NCI-H1417 (cell line): ENCODE results near the gene SPATS2.

Experiments
- DNase-seq, 3 experiments: peaks; one replicate each; lab custom pipeline; 2025; lab: John Stamatoyannopoulos, UW

Gene SPATS2

DNA sequence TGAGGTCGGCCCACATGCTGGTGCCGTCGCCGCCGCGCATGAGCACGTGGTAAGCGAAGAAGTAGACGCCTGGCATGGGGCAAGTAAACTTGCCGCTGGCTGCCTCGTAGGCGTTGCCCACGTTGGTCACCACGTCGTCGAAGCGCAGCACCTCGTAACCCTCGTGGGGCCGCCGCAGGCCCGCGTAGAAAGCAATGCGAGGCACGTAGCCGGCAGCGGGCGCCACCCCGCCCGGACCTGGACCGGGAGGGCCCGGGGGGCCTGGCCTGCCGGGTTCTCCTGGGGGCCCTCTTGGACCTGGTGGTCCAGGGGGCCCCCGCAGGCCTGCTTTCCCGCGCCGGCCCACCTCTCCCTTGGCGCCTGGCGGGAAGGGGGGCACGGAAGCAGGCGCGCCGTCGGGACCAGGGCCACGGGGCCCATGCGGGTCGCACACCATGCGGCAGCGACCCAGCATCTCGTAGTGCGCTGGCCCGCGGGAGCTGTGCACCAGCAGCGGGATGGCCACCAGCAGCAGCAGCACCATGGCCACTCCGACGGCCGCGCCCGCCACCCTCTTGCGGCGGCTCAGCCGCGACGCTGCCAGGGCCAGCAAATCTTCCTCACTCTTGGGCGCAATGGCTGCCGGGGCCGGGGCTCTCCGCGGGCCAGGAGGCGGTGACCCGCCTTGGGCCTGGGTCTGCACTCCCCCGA is 31.2 kb upstream of the SPATS2 start:
- DNase-seq: no peak

DNA sequence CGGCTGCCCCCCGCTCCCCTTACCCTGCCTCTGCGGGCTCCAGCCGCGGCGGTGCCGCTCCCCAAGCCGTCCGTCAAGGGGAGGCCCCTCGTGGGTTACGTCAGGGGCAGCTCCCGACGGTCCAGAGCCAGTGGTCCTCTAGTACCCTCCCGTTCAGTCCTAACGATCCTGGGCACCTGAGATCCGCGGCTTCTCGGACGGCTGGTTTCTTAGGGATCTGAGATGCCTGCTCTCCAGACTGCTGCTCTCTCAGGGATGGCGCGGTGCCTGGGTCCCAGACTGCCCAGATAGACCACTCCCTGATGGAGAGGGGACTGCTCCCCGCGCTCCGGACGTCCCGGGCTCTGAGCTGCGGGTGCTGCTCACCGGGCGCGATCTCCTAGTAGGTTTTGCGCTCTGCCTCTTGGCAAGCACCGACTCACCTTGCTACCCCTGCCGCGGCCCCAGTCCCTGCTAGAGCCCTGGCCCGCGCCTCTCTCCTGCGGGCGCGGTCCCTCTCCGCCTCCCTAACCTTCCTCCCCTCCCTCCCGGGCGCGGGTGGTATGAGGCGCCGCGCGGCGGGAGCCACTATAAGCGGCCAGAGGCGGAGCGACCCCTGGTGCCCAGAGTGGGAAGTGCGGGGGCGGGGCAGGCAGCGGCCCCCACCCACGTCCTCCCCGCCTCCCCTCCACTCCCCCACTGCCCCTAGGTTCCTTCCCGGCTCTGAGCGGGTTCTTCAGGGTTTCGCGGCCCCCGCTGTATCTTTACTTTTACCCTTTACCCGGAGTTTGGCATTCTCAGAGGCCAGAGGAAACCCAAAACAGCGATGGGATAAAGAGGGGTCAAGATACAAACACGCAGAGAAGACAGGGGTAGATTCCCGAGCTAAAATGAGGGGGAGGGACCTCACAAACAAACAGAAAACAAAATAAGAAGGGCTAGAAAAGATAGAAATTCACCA is 30.3 kb upstream of the SPATS2 start, which contains the start of gene C1QL4:
C1QL4 (minus strand) TSS at position 544 of the 940 bp plus-strand sequence. CDS start 711 bp downstream, outside the sequence.
- DNase-seq: peak; percentile 76 to 92 (median 80)

DNA sequence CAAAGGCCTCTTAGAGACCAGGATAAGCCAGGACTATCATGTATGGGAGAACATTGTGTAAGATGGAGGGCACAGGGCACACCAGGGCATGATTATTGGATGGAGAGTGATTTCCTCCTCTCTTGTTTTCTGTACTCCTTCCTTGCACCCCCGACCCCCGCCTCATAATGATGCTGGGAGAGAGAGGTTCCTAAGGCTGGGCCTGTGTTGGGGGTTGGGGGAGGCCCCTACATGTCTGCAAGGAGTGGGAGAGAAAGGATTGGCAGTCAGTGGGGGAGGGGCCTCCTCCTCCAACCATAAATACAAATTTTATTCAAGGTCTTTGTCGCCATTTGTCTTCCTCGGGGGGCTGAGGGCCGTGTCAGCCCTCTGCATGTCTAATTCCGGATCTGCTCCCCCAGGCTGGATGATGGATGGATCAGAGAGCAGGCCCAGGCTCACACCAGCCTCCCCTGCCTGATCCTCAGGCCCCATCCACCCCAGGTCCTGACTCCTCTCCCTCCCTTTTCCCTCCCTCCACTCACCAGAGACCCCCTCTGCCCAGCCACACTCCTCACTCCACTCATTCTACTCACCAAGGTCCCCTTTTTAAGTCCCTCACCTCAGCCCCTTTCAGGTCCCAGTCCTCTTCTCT is 28.3 kb upstream of the SPATS2 start:
- no peak for DNase-seq

DNA sequence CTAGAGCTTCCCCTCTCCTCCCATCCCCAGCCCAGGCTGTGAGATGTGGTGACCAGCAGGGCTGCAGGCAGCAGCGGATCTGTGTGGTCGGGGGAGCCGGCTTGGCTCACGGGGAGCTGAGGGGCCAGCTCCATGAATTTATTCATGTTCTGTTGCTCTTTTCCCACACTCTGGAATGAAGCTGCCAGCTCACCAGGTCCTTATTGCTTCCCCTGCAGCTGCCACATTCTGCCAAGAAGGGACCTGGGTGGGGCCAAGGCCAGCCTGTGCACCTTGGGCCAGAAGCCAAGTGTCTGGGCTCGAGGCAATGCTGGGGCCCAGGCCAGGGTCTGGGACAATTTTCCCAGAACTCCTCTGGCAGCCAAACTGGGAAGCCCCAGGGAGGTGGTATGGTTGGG is 27.8 kb upstream of the SPATS2 start:
- no peak for DNase-seq

DNA sequence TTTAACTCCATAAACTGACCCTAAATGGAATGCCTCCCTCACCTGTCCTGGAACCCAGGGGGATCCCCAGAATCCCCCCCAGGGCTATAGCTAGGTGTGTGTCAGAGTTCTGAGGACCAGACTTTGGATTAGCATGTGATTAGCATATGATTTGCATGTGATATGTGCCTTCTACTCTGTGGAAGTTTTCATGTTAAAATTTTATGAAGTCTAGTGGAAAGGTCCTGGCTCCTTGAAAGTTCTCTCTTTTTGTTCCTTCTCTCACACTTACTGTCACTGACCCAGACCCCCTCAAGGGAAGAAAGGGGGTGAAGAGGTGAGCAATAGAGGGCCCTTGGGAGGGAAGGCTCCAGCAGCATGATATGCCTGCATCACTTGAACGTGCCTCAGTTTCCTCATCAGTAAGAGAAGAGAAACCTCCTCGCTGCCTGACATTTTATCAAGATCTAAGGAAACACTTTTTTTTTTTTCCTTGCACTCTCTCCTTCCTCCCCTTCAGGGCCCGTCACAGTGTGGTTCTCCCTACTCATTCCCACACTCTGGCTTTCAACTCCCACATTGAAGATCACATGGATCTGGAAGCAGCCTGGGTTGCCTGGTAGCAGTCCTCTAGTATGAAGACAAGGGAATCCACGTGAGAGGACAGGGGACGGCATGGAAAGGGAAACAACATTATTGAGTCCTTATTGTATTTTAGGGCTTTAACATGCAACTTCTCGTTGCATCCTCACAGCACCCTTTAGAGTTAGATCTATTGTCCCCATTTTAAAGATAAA is 27.0 kb upstream of the SPATS2 start:
- DNase-seq: no peak

DNA sequence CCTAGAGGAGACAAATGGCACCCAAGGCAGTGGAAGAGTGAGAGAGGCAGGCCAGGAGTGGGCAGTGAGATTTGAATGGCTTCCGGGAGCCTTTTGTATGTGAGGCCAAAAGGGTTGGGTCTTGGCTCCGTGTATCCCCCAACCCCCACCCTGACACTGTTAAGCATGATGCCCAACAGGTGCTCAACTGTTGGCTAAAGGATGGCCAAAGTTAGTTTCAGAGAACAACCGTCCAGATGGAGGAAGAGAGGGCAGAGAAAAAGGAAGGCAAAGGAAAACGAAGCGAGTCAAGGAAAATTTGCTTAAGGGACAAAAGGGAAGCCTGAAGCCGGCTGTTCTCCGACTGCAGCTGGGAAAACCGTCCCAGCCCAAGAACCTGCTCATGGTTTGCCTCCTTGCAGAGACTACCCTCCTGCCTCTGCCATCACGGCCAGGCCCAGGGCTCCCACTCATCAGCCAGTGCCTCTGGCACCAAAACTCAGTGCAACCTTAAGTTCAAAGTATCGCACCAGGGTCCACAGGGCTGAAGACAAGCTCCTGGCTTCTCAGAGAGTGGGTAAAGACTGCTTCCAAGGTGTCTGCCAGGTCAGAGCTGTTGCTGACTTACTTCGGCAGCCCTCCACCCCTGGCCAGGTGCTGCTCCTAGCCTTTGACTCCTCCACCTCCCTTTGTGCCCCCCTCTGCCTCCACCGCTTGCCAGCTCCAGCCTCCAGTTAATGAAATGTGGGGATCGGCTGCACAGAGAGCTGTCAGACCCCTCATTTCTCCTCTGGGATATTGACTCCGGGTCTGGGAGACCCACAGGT is 26.1 kb upstream of the SPATS2 start:
- no peak for DNase-seq

DNA sequence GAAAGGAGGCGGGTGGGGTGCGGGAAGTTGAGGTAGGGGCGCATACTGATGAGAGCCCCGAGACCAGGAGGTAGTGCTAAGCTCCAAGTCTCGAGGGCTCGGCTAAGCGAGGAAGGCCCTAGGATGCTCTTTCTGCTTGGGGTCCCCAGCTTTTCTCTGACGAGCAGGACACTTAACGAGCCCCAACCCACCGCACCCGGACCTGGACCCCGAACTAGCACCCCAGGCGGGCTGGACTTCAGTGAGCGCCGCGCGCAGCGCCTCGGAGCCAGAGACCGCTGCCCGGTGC is 25.5 kb upstream of the SPATS2 start:
- no peak for DNase-seq

DNA sequence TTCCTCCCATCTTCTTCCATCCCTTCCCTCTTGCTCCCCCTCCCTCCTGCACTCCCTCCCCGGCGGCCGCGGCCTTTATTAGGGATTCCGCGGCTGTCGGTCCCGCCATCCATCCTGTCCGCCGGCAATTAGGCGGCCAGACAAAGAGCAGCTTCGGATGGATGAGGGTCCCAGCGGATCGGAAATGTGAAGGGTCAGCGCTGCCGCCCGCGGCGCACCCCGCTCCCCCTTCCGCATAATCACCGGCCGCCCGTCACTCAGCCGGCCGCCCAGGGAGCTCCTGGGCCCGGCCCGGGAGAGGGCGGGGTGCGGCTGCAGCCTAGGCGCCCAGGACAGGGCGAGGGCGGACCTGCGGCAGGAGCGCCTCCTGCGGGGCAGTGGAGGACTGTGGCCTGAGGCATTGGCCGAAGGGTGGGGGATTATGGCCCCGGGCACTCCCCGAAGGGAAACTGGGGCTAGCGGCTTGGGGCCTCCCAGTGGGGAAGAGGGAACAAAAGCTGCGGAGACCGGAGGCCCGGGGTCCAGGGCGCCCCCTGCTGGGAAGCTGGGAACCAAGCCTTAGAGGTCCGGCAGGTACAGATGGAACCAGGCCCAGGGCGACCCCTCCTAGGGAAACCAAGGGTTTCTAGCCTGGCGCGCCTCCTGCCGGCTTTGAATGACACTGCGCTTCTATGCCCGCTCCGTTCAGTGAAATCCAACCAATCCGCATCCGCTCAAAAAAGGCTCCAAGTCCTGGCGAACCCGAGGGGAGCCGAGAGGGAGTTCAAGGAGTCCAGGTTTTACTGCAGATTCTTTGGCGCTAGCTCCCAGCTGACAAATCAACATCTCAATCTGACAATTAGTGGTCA is 25.0 kb upstream of the SPATS2 start:
- peak; percentile 70 to 99 (median 87) for DNase-seq

DNA sequence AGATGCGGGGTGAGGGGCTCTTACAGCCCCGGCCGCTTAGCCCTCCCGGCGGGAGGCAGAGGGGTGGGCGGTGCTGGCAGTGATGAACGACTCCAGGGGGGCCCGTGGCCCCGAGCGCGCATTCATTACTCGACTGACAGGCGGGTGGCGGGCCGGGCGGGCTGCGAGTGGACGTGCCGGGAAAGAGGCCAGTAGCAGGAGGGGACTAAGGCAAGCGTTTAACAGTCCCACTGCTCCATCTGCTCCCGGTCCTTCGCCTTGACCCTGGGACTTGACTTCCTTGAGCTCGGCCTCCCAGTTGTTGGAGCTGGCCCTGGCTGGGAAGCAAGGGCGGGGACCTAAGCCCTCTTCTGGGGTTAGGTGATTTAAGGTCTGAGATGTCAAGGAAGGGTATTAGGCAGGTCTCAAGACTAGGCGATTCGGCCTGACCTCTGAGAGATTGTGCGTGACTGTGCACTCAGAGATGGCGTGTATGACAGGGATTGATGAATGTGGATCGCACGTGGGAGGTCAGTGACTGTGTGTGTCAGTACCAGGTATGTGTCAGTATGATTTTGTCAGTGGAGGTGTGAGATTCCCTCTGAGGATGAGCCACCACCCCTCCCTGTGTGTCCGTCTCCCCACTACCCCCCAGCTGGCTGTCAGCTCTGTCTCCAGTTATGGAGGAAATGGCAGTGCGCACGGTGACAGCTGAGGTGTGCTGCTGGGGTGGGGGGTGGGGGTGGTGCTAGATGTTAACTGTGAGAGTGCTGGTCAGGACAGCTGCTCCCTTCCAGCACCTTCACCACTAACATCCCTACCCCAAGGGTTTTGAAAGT is 24.1 kb upstream of the SPATS2 start:
- peak; percentile 54 to 63 (median 55) for DNase-seq

DNA sequence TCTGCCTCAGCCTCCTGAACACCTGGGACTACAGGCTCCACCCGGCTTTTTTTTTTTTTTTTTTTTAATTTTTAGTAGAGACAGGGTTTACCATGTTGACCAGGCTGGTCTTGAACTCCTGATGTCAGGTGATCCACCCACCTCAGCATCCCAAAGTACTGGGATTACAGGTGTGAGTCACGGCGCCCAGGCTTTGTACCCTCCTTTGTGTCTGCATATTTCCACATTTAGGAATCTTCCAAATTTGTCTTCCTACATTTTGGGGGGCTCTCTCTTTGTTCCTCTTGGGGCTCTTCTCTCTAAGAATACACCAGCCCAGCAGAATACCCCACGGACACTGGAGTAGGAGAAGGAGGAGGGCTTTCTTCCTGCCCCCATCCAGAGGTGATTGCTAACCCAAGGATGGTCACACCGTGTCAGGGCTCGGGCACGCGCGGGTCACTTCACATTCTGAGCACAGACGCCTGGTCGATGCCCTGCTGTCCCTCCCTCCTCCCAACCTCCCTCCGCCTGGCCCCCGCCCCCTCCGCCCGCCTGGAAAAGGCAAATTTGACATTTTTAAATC is 22.7 kb upstream of the SPATS2 start:
- DNase-seq: peak in 1 of 3 experiments; percentile 44

DNA sequence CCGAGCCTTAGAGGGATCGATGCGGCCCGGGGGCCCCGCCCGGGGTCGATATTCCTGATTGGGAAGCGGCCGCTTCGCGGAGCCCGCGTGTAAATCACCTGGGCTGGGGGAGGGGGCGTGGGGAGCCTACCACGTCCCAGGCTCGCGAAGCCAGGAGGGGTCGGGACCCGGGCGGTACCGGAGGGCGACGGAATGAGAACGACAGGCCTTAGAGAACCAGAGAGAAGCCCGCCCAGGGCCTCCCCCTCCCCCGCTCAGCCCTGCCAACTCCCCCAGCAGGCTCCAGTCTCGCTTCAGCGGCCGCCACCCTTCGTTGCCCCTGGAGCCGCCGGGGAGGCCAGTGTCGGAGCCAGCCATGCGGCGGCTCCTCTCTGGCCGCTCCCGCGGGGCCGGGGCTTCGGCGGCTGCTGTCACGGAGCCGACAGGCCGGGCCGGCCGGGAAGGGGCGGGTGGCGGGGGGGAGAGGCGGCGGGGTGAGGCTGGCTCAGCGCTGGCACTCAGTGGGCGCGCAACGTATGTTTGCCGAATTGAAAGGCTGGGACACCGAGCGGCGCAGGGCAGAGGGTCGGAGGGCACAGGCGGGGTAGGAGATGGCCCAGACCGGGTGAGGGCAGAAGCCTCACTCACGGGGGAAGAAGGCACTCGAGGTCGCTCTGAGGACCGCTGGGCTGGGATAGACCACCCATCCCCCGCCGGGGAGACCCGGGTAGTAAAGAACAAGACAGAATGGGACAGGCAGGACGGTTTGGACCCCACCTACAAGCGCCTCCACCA is 22.0 kb upstream of the SPATS2 start:
- peak; percentile 68 to 74 (median 74) for DNase-seq

DNA sequence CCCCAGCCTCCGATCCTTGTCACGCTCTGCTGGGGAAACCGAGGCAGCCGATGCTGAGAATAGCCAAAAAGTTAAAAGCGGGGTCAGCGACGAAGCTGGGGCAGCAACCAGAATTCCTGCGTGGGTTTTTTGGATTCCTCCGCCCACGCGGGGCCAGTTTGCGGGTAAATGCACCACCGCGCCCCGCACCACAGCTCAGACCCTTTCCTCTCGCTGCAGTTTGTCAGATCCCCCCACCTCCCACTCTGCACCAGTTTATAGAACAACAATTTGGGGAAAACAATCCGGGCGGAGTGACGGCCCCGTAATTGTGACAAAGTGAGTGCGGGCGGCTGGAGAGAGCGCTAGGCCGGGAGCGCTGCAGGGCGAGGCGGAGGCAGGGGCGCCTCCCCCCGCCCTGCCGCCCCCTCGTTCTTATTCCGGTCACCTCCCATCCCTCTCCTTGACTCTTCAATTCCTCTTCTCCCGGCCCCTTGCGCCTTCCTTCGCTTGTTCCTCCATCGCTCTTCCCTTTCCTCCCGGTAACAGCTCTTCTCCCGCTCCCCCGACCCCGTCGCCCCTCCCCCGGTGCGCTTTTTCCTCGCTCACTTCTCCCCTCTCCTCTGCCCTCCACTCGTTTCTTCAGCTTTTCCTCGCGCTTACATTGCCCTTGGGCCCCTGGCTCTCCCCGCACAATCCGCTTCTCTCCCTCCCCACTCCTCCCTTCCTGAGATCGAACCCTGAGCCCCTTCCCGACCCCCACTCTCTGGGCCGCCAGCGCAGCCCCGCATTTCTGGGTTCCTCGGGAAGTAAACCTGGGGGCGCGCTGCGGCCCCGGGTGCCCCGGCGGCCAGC is 21.2 kb upstream of the SPATS2 start:
- peak; percentile 53 to 58 (median 56) for DNase-seq

DNA sequence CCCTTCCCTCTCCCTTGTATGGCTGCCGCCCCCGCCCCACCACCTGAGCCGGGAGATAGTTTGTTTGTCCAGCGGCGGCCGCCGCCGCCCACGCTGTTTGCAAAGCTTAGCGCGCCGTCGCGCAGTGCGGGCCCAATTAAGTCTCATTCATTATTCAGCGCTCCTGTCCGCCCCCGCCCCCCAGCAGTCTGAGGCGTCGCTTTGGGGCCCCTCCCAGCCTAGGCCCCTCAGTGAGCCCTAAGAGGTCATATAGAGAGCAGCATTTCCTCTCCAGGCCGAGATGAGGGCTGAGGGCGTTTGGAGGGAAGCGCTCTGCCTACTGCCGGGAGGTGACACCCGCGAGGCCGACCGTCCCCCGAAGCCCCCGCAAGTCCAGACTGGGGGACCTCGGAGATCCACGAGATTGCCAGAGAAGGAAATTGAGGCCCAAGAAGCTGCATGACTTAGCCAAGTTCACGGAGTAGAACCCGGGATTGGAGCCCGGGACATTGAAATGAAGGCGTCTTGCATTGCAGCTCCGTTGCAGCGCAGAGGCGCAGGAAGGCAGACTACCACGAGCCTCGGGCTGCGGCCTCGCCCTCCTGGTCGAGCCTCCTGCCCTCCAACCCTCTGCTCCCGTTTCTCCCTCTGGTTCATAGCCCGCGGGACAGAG is 20.5 kb upstream of the SPATS2 start, which contains the start of gene DNAJC22:
DNAJC22 (plus strand) TSS at position 230 of the 652 bp plus-strand sequence. CDS start 1,985 bp downstream, outside the sequence.
- DNase-seq: peak; percentile 75 to 85 (median 76)

DNA sequence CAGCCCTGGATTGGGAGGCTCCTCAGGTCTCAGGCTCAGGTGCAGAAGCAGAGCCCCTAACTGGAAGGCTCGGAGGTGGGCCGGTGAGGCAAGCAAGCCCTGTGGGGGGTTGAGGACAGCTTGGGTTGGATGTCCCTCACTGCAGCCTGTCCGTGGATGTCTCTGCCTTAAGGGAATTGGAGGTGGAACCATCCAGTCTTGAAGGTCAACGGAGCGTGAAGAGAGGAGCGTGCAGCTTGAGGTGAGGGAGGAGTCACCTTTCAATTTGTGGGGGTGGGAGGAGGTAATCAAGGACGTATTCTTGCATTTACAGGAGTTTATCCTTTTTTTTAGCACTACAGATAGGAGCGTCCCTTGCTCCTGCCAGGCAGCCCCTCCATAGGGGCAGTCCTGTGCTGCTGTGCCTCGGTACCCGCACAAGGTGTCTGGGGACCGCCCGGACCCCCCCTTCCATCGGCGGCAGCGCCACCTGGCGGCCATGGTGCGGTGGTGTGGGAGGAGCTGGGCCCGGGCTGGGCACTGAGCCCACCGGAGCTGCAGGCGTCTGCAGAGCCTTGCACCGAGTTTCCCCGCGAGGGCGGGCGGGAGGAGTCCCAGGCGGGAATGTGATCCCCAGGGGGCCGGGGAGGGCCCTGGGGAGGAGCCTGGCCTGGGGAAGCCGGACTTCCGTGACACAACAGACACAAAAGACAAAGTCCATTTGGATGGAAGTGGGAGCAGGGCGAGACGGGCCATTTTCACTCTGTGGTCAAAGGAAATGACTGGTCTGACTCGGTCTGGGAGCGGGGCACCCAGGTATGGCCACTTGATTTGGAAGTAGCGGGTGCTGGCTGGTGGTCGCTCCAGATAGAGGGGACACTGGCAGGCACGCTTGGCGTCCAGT is 19.7 kb upstream of the SPATS2 start:
- DNase-seq: peak; percentile 75 to 95 (median 85)

DNA sequence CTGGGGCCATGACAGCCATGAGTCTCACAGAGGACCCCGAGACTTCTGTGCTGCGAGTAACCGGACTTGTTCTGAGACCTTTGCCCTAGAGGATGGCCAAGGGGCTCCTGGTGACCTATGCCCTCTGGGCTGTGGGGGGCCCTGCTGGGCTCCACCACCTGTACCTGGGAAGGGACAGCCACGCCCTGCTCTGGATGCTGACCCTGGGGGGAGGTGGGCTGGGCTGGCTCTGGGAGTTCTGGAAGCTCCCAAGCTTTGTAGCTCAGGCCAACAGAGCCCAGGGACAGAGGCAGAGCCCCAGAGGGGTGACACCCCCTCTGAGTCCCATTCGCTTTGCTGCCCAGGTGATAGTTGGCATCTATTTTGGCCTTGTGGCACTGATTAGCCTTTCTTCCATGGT is 18.5 kb upstream of the SPATS2 start:
- DNase-seq: no peak
